CD4-positive, alpha-beta memory T cell (primary cell): ENCODE data around the gene EDA. TPM values are rescaled to one million over a fixed set of nuclear protein-coding genes. Genes with fewer than 3 reads are reported as not detected.
A peak's percentile ranks its signal among the peaks of the same experiment; 100 is the strongest.

Experiments used
- CTCF ChIA-PET: fragments of 350-600 bp; sonication (Branson Sonifier 250); formaldehyde crosslinking; loops from one replicate; lab custom pipeline; 2021; ENCODE audit warnings: inconsistent platforms; ENCODE audit not compliant: partially characterized antibody; lab: Charles Lee
- POLR2A ChIA-PET: fragments of 350-600 bp; sonication (Branson Sonifier 250); formaldehyde crosslinking; loops from one replicate; lab custom pipeline; 2021; ENCODE audit not compliant: partially characterized antibody; lab: Charles Lee
- DNase-seq, 5 donors: peaks; one replicate each; pipeline versions ENCODE4 v3.0.0 to v3.0.0-alpha.2; 2020 to 2022; ENCODE audit warnings: mixed read lengths in 1 of 5
- H3K27ac ChIP-seq: one replicate; pipeline ENCODE4 v1.7.0; 2013; ENCODE audit warnings: low read depth, low read length
- H3K27me3 ChIP-seq: 2 replicates; pipeline ENCODE4 v1.7.0; 2013; ENCODE audit warnings: mild to moderate bottlenecking, low read length, moderate library complexity; ENCODE audit not compliant: insufficient read depth
- H3K36me3 ChIP-seq: 2 replicates; pipeline ENCODE4 v1.7.0; 2013; ENCODE audit warnings: mild to moderate bottlenecking, low read length, moderate library complexity; ENCODE audit not compliant: insufficient read depth
- H3K4me1 ChIP-seq: 2 replicates; pipeline ENCODE4 v1.7.0; 2013; ENCODE audit warnings: mild to moderate bottlenecking, low read length, moderate library complexity; ENCODE audit not compliant: insufficient read depth
- H3K4me3 ChIP-seq, 2 donors: one replicate each; pipeline ENCODE4 v1.7.0; 2013; ENCODE audit warnings: low read length in 2 of 2, mild to moderate bottlenecking in 1 of 2
- H3K9me3 ChIP-seq, 2 donors: one replicate each; pipeline ENCODE4 v1.7.0; 2013; ENCODE audit warnings: low read length in 2 of 2, control low read depth in 1 of 2; ENCODE audit not compliant: control insufficient read depth in 1 of 2
- H3K27ac Mint-ChIP-seq, 7 donors: one replicate each; pipeline ENCODE4 v1.8.0; 2020 to 2021; ENCODE audit warnings: mixed read lengths in 7 of 7, mild to moderate bottlenecking in 6 of 7, inconsistent platforms in 3 of 7, moderate library complexity in 3 of 7
- H3K27me3 Mint-ChIP-seq, 2 donors: one replicate each; pipeline ENCODE4 v1.8.0; 2020 to 2021; ENCODE audit warnings: mixed read lengths in 2 of 2
- H3K36me3 Mint-ChIP-seq, 2 donors: one replicate each; pipeline ENCODE4 v1.8.0; 2020 to 2021; ENCODE audit warnings: mixed read lengths in 2 of 2, inconsistent platforms in 1 of 2, mild to moderate bottlenecking in 1 of 2
- H3K4me1 Mint-ChIP-seq, 4 donors: one replicate each; pipeline ENCODE4 v1.8.0; 2020 to 2021; ENCODE audit warnings: mixed read lengths in 4 of 4, mild to moderate bottlenecking in 1 of 4
- H3K4me3 Mint-ChIP-seq, 8 donors: one replicate each; pipeline ENCODE4 v1.8.0; 2020 to 2021; ENCODE audit warnings: mixed read lengths in 8 of 8, mild to moderate bottlenecking in 7 of 8, moderate library complexity in 6 of 8, inconsistent platforms in 3 of 8
- H3K9me3 Mint-ChIP-seq, 8 donors: one replicate each; pipeline ENCODE4 v1.8.0; 2020 to 2021; ENCODE audit warnings: mixed read lengths in 8 of 8, mild to moderate bottlenecking in 5 of 8, inconsistent platforms in 3 of 8, moderate library complexity in 1 of 8
- intact Hi-C: fragments of 100-400 bp; cut with micrococcal nuclease; formaldehyde crosslinking; loops from one replicate; pipeline ENCODE4 v1.15.1; 2023
- microRNA-seq: library from miRNA; unstranded; fragments of <30 nt; microRNA quantifications from one replicate; pipeline ENCODE4 v1.2.0, GENCODE V29; 2021; ENCODE audit warnings: borderline replicate concordance, borderline number of aligned reads, borderline microRNAs expressed, mixed read lengths
- polyA plus RNA-seq, 2 donors: library from polyadenylated mRNA; unstranded; fragments of 300-500 nt; fragmentation: Illumina TruSeq; gene quantifications; one replicate each; pipeline ENCODE4 v1.2.3, GENCODE V29; 2021
- total RNA-seq, 2 experiments: library from RNA; stranded (reverse); gene quantifications; one replicate each; pipeline ENCODE4 v1.2.3, GENCODE V29; 2021

The EDA gene
- total and polyA plus RNA-seq, 4 experiments from 2014 or later = 0.69 to 4.0 (median 2.9) TPM

DNA sequence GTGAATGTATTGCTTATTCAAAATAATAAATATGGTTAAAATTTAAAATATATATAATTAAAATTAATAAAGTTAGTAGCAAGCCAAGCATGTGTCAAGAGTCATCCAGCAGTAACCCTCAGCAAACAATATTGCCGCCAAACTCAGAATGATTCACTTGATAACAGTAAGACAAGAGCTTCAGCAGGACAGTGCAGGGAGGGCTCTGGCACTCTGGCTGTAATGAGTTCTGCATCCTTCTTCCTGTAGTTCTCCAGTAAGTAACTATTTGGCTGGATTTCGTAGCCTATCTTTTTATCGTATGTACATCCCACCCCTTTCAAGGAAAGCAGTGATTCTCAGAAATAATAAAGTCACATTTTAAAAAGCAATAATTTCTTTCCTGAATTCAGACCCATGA, 464.0 kb downstream of the EDA start:
- Histone ChIP-seq H3K4me3 (no peak overlapping the region), H3K27ac (no peak overlapping the region), H3K36me3 (no peaks in the 10 kb centered on the region), H3K27me3 (no peaks in the 10 kb centered on the region), H3K9me3 (no peaks in the 10 kb centered on the region), H3K4me1 (no peaks in the 10 kb centered on the region)
- Mint-ChIP-seq H3K27me3 (peaks cover 0 to 1% of the 10 kb centered on the region in 2 donors), H3K9me3 (peaks cover 0 to 3% (median 0%) of the 10 kb centered on the region in 8 donors), H3K4me1 (no peaks in the 10 kb centered on the region), H3K36me3 (no peaks in the 10 kb centered on the region), H3K27ac (no peak overlapping the region), H3K4me3 (no peak overlapping the region)
- no peak for DNase-seq
- ChIA-PET POLR2A (no interaction called here), CTCF (no interaction called here)
- intact Hi-C loops = no loop called here

DNA sequence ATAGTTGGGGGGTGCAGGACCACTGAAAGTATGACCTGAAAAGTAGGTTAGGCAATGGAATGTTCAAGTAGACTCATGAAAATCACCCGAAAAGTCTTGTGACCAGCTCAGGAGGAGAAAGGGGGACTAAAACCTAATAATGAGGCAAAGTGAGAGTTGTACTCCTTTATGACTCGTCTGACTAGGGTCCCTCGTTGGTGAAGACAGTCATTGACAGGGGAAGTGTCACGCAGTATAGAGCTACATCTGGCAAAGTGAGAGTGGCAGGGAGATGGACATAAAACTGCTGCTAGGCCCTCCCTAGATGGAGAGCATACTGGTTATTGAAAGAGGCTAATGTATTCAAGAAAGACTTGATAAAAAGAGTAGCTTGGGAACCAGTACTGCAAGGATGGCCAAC, 466.8 kb downstream of the EDA start:
- ChIA-PET POLR2A (no interaction called here), CTCF (interaction anchor here (1.0 kb wide), 1 partner anchor 15 kb away, joined by 3 read pairs; no protein-coding TSS in a partner anchor)
- no peaks in the 10 kb centered on the region for H3K9me3 Mint-ChIP-seq
- H3K27ac Mint-ChIP-seq = no peak overlapping the region
- no peaks in the 10 kb centered on the region for H3K36me3 Mint-ChIP-seq
- no peaks in the 10 kb centered on the region for H3K4me1 Mint-ChIP-seq
- no peak overlapping the region for H3K27ac ChIP-seq
- no peaks in the 10 kb centered on the region for H3K36me3 ChIP-seq
- intact Hi-C loops = no loop called here
- H3K27me3 ChIP-seq = no peaks in the 10 kb centered on the region
- no peak overlapping the region for H3K4me3 Mint-ChIP-seq
- peaks cover 0 to 1% of the 10 kb centered on the region in 2 donors for H3K27me3 Mint-ChIP-seq
- no peaks in the 10 kb centered on the region for H3K4me1 ChIP-seq
- no peak for DNase-seq
- no peaks in the 10 kb centered on the region for H3K9me3 ChIP-seq
- no peak overlapping the region for H3K4me3 ChIP-seq

DNA sequence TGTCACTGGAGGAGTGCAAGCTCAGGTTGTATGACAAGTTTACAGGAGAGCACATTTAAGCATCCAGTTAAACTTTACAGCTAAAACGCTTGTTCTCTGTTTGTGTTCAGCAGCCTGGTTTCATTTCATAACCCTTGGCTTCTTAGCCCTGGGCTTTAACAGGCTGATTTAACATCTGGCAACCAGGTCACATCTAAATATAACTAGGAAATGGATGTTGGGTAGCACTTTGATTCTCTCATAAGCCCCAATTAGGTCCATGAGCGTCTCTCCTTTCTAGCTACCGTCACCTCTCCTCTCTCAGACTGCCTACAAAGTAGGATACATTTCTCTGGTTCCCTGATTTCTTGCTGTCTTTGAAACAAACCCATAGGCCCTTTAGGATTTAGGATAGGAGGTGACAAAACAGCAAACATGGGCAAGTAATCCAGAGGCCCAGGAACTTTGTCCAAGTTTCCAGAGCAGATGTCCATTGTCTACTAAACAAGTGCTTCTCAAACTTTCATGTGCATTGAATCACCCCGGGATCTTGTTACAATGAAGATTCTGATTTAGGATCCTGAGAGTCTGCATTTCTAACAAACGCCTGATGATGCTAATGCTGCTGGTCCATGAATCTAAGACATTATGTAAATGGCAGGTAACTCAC, 468.8 kb downstream of the EDA start:
- POLR2A ChIA-PET = no interaction called here
- Histone ChIP-seq H3K4me3 (no peak overlapping the region), H3K27ac (no peak overlapping the region), H3K9me3 (no peaks in the 10 kb centered on the region), H3K36me3 (no peaks in the 10 kb centered on the region), H3K27me3 (no peaks in the 10 kb centered on the region), H3K4me1 (no peaks in the 10 kb centered on the region)
- Mint-ChIP-seq H3K36me3 (no peaks in the 10 kb centered on the region), H3K27me3 (no peaks in the 10 kb centered on the region), H3K9me3 (no peaks in the 10 kb centered on the region), H3K4me1 (no peaks in the 10 kb centered on the region), H3K27ac (no peak overlapping the region), H3K4me3 (no peak overlapping the region)
- DNase-seq = no peak
- CTCF ChIA-PET = interaction anchor here (2.4 kb wide), 1 partner anchor 13 kb away, joined by 8 read pairs; no protein-coding TSS in a partner anchor
- intact Hi-C loops = no loop called here

DNA sequence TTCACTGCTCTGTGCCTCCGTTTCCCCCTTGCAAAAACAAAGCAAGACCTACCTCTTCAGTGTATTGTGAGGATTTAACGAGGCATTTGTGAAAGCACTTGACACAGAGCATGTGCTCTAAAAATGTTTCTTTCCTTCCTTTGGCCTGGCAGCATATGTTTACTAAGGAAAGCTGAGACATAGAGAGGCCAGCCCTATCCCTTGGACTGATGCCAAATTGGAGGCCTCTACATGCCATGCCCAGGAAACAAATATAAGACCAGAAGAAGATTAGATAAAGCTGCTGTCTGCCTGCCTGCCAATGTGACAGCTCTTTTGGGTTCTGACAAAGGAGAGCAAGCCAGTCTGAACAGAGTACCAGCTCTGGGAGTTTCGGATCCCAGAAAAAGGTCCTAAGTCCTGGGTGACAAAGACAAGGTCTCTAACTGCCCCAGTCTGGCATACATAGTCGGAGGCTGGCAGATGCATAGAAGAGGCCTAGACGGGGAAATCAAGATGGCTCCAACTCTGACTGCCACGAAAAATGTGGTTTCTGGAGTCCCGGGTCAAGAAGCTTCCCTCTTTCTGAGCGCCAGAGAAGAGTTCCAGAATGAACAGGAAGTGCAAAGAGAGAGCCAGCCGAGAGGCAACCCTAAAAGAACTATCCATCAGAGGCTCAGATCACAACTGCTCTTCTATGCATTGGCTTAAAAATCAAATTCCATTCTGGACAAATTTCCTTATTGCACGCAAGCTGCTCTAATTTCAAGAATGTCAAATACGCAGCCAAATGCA, 472.1 kb downstream of the EDA start:
- no peaks in the 10 kb centered on the region for H3K9me3 Mint-ChIP-seq
- H3K27ac Mint-ChIP-seq = peak overlapping the region in 1 of 7 donors; percentile 8
- Histone ChIP-seq H3K27ac (no peak overlapping the region), H3K4me3 (no peak overlapping the region), H3K4me1 (no peaks in the 10 kb centered on the region), H3K9me3 (no peaks in the 10 kb centered on the region), H3K36me3 (no peaks in the 10 kb centered on the region), H3K27me3 (no peaks in the 10 kb centered on the region)
- H3K36me3 Mint-ChIP-seq = no peaks in the 10 kb centered on the region
- intact Hi-C loops = no loop called here
- POLR2A ChIA-PET = no interaction called here
- H3K4me1 Mint-ChIP-seq = no peaks in the 10 kb centered on the region
- no peak for DNase-seq
- no peak overlapping the region for H3K4me3 Mint-ChIP-seq
- CTCF ChIA-PET = interaction anchor here (1.3 to 1.4 kb wide), 3 partner anchors 8 to 550 kb away, joined by 3 to 8 read pairs (median 4); no protein-coding TSS in a partner anchor
- no peaks in the 10 kb centered on the region for H3K27me3 Mint-ChIP-seq

DNA sequence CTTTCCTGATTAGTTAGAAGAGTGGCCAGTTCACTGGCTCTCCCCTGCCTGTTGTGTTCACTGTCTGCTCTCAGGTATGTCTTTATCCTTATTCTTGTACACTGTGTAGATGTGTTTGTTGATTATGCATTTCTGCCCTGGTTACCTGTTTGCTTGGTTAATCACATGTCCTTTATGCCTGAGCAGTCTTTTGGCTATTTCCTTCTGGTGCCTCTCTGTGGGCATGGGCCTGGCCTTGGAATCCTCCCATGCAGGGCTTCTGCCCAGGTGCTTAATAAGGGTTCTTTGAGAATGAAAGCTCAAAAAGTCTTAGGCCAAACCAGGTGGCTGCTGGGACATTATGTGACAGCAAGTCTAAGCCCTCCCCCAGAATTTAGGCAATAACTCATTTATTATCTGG, 472.8 kb downstream of the EDA start:
- Histone ChIP-seq H3K36me3 (no peaks in the 10 kb centered on the region), H3K4me1 (no peaks in the 10 kb centered on the region), H3K27ac (no peak overlapping the region), H3K9me3 (no peaks in the 10 kb centered on the region), H3K4me3 (no peak overlapping the region), H3K27me3 (no peaks in the 10 kb centered on the region)
- intact Hi-C loops = no loop called here
- Mint-ChIP-seq H3K27ac (no peak overlapping the region), H3K4me1 (no peaks in the 10 kb centered on the region), H3K9me3 (no peaks in the 10 kb centered on the region), H3K36me3 (no peaks in the 10 kb centered on the region), H3K27me3 (no peaks in the 10 kb centered on the region), H3K4me3 (no peak overlapping the region)
- CTCF ChIA-PET = interaction anchor here (1.4 kb wide), 2 partner anchors 9 to 551 kb away, joined by 4 to 8 read pairs; no protein-coding TSS in a partner anchor
- no peak for DNase-seq
- POLR2A ChIA-PET = no interaction called here

Small RNAs within 50 kb of the gene (microRNA-seq; reads per million reads assigned to microRNA genes)
- 10.5 reads per million, percentile 40 among the genes with 10 or more reads in this experiment for gene MIR676

Other genes starting within 250 kb of the EDA start
- gene NALF2, start 111.8 kb upstream of the EDA start, total RNA-seq = not detected
- under 1 TPM in 1 of 2 donors, not detected in 1; 0.07 TPM for gene NALF2, start 111.8 kb upstream of the EDA start, polyA plus RNA-seq